H1 (cell line): ENCODE data around the gene SMO. TPM values are rescaled to one million over a fixed set of nuclear protein-coding genes. Genes with fewer than 3 reads are reported as not detected.

Source experiments
- CTCF ChIA-PET: fragments of 300-600 bp; sonication (Branson Sonifier 250); formaldehyde crosslinking; loops from one replicate; lab custom pipeline; 2021; ENCODE audit not compliant: partially characterized antibody; lab: Charles Lee
- POLR2A ChIA-PET: fragments of 300-600 bp; sonication (Branson Sonifier 250); formaldehyde crosslinking; loops from one replicate; lab custom pipeline; 2021; ENCODE audit warnings: inconsistent platforms; ENCODE audit not compliant: partially characterized antibody; lab: Charles Lee
- DNase-seq, 2 experiments: peaks; one replicate each; pipeline versions ENCODE4 v3.0.0 to v3.0.0-alpha.2; 2010 to 2022; ENCODE audit warnings: low spot score in 2 of 2, low read depth in 1 of 2, mixed read lengths in 1 of 2
- FAIRE-seq: peaks from 2 replicates; lab custom pipeline; 2011; peaks lifted over from hg19 to GRCh38; lab: Jason Lieb, UNC
- H2AFZ ChIP-seq: 2 replicates; pipeline ENCODE4 v1.8.1; 2012; ENCODE audit warnings: low read length, inconsistent platforms
- H2AK5ac ChIP-seq: 2 replicates; pipeline ENCODE4 v1.6.1; 2013; ENCODE audit warnings: low read depth, low read length
- H2BK120ac ChIP-seq: replicated peaks from 2 replicates; pipeline ENCODE3; 2013; ENCODE audit warnings: low read depth, low read length, inconsistent platforms
- H2BK12ac ChIP-seq: 2 replicates; pipeline ENCODE4 v1.6.1; 2013; ENCODE audit warnings: low read depth, low read length
- H2BK15ac ChIP-seq: 2 replicates; pipeline ENCODE4 v1.6.1; 2013; ENCODE audit warnings: low read length
- H2BK20ac ChIP-seq: 2 replicates; pipeline ENCODE4 v1.6.1; 2013; ENCODE audit warnings: low read length
- H2BK5ac ChIP-seq: 2 replicates; pipeline ENCODE4 v1.6.1; 2013; ENCODE audit warnings: low read depth, low read length
- H3K14ac ChIP-seq: 2 replicates; pipeline ENCODE4 v1.6.1; 2013; ENCODE audit warnings: inconsistent platforms; ENCODE audit not compliant: insufficient read length
- H3K18ac ChIP-seq: 2 replicates; pipeline ENCODE4 v1.6.1; 2013; ENCODE audit warnings: low read length; ENCODE audit errors: extremely low read depth
- H3K23ac ChIP-seq: 2 replicates; pipeline ENCODE4 v1.6.1; 2013; ENCODE audit warnings: inconsistent platforms; ENCODE audit not compliant: insufficient read length
- H3K23me2 ChIP-seq: 2 replicates; pipeline ENCODE4 v1.6.1; 2013; ENCODE audit warnings: low read depth, low read length
- H3K27ac ChIP-seq: 2 replicates; pipeline ENCODE4 v1.6.1; 2011; ENCODE audit warnings: low read depth, low read length, inconsistent platforms
- H3K27me3 ChIP-seq, 4 experiments: replicated peaks in 1 of 4; 1 replicate in 1 of 4; 2 replicates in 3 of 4; pipeline versions ENCODE4 v1.6.1 to v1.8.1; 2011 to 2013; ENCODE audit warnings: low read length in 3 of 4, mild to moderate bottlenecking in 3 of 4, inconsistent platforms in 2 of 4, mixed read lengths in 2 of 4, moderate library complexity in 1 of 4; ENCODE audit not compliant: control insufficient read depth in 3 of 4, insufficient read depth in 3 of 4; ENCODE audit errors: extremely low read depth in 1 of 4
- H3K36me3 ChIP-seq, 4 experiments: 2 replicates each; pipeline versions ENCODE4 v1.6.1 to v1.8.1; 2011 to 2013; ENCODE audit warnings: mild to moderate bottlenecking in 4 of 4, low read length in 3 of 4, moderate library complexity in 2 of 4, control low read depth in 1 of 4, inconsistent platforms in 1 of 4; ENCODE audit not compliant: insufficient read depth in 4 of 4, control insufficient read depth in 2 of 4
- H3K4ac ChIP-seq: replicated peaks from 2 replicates; pipeline ENCODE3; 2013; ENCODE audit warnings: low read length, low read depth, mixed read lengths, inconsistent platforms; ENCODE audit not compliant: insufficient read length
- H3K4me1 ChIP-seq, 4 experiments: replicated peaks in 1 of 4; 1 replicate in 1 of 4; 2 replicates in 3 of 4; pipeline versions ENCODE4 v1.6.1 to v1.8.1; 2011 to 2013; ENCODE audit warnings: low read length in 3 of 4, inconsistent platforms in 2 of 4, mixed read lengths in 1 of 4; ENCODE audit not compliant: insufficient read depth in 4 of 4, control insufficient read depth in 3 of 4
- H3K4me2 ChIP-seq, 2 experiments: 2 replicates each; pipeline versions ENCODE4 v1.6.1 to v1.8.1; 2011 to 2013; ENCODE audit warnings: low read depth in 2 of 2, low read length in 2 of 2, control low read depth in 1 of 2, inconsistent platforms in 1 of 2, mild to moderate bottlenecking in 1 of 2; ENCODE audit not compliant: insufficient read depth in 1 of 2
- H3K4me3 ChIP-seq, 4 experiments: fragments of 200-600, 300-600 bp in 1 of 4; sonication (generic), shearing (Covaris generic), sonication (Bioruptor Twin) in 1 of 4; 2 replicates each; pipeline versions ENCODE4 v1.5.1 to v1.8.1; 2011 to 2016; ENCODE audit warnings: low read length in 4 of 4, low read depth in 3 of 4, control low read depth in 2 of 4, inconsistent platforms in 2 of 4, mild to moderate bottlenecking in 2 of 4, mixed read lengths in 1 of 4, moderate library complexity in 1 of 4; ENCODE audit not compliant: insufficient read depth in 2 of 4; ENCODE audit errors: extremely low read depth in 1 of 4
- H3K56ac ChIP-seq: replicated peaks from 2 replicates; pipeline ENCODE3; 2013; ENCODE audit warnings: low read depth, mild to moderate bottlenecking, mixed read lengths, low read length, inconsistent platforms; ENCODE audit not compliant: insufficient read length
- H3K79me1 ChIP-seq: 2 replicates; pipeline ENCODE4 v1.6.1; 2013; ENCODE audit warnings: low read depth, low read length, control low read depth
- H3K79me2 ChIP-seq, 2 experiments: 2 replicates each; pipeline versions ENCODE4 v1.6.1 to v1.8.1; 2012 to 2013; ENCODE audit warnings: low read length in 2 of 2, mild to moderate bottlenecking in 2 of 2, inconsistent platforms in 1 of 2; ENCODE audit not compliant: insufficient read depth in 2 of 2, control insufficient read depth in 1 of 2
- H3K9ac ChIP-seq, 4 experiments: replicated peaks in 1 of 4; 1 replicate in 1 of 4; 2 replicates in 3 of 4; pipeline versions ENCODE4 v1.6.1 to v1.8.1; 2011 to 2013; ENCODE audit warnings: low read depth in 3 of 4, low read length in 3 of 4, control low read depth in 2 of 4, mild to moderate bottlenecking in 2 of 4, moderate library complexity in 2 of 4, inconsistent platforms in 1 of 4; ENCODE audit errors: extremely low read depth in 1 of 4
- H3K9me3 ChIP-seq, 2 experiments: 2 replicates each; pipeline versions ENCODE4 v1.6.1 to v1.8.1; 2012 to 2013; ENCODE audit warnings: mild to moderate bottlenecking in 2 of 2, moderate library complexity in 2 of 2, control low read depth in 1 of 2, inconsistent platforms in 1 of 2, low read depth in 1 of 2, low read length in 1 of 2, mixed read lengths in 1 of 2; ENCODE audit not compliant: insufficient read depth in 2 of 2
- H4K20me1 ChIP-seq, 2 experiments: replicated peaks in 1 of 2; 2 replicates each; pipeline versions ENCODE3 to v1.8.1; 2011 to 2013; ENCODE audit warnings: inconsistent platforms in 2 of 2, low read length in 2 of 2, mild to moderate bottlenecking in 1 of 2; ENCODE audit not compliant: insufficient read depth in 2 of 2, control insufficient read depth in 1 of 2
- H4K5ac ChIP-seq: 2 replicates; pipeline ENCODE4 v1.6.1; 2013; ENCODE audit warnings: low read length, low read depth, mixed read lengths, inconsistent platforms; ENCODE audit not compliant: insufficient read length
- H4K8ac ChIP-seq: 2 replicates; pipeline ENCODE4 v1.8.0; 2013; ENCODE audit warnings: mild to moderate bottlenecking, moderate library complexity, low read length, inconsistent platforms; ENCODE audit not compliant: insufficient read depth; ENCODE audit errors: extremely low read depth
- H4K91ac ChIP-seq: replicated peaks from 2 replicates; pipeline ENCODE3; 2013; ENCODE audit warnings: low read length, mixed read lengths, inconsistent platforms; ENCODE audit not compliant: insufficient read length
- GTF2F1 ChIP-seq: IDR thresholded peaks from 2 replicates; pipeline ENCODE4 v1.6.1; 2012; ENCODE audit warnings: low read depth, low read length, improper control_type of control experiment, borderline replicate concordance
- NANOG ChIP-seq: IDR thresholded peaks from 2 replicates; pipeline ENCODE4 v1.6.1; 2011; ENCODE audit warnings: low read length, low read depth, mild to moderate bottlenecking, inconsistent platforms; ENCODE audit not compliant: insufficient read depth, poor library complexity, severe bottlenecking
- RAD21 ChIP-seq, 2 experiments: IDR thresholded peaks in 1 of 2; conservative IDR thresholded peaks in 1 of 2; 2 replicates each; pipeline ENCODE4 v1.6.1; 2011; ENCODE audit warnings: low read depth in 2 of 2, low read length in 2 of 2, improper control_type of control experiment in 1 of 2, inconsistent platforms in 1 of 2, mild to moderate bottlenecking in 1 of 2, moderate library complexity in 1 of 2
- TBP ChIP-seq: IDR thresholded peaks from 2 replicates; pipeline ENCODE4 v1.6.1; 2011; ENCODE audit warnings: low read depth, low read length, improper control_type of control experiment
- WGBS, 2 experiments: shearing (Covaris generic) in 1 of 2; methylation state at CpG; one replicate each; pipeline versions ENCODE4 v1.1.6 to v1.1.7; 2013 to 2015; ENCODE audit warnings: low lambda C conversion rate in 2 of 2, mixed read lengths in 2 of 2, inconsistent platforms in 1 of 2, low coverage in 1 of 2, missing lambda C conversion rate in 1 of 2; ENCODE audit not compliant: insufficient replicate concordance in 2 of 2, insufficient coverage in 1 of 2, insufficient read length in 1 of 2; ENCODE audit errors: extremely low coverage in 1 of 2, missing lambda C conversion rate in 1 of 2; 5-methylcytosine and 5-hydroxymethylcytosine counted together
- polyA plus RNA-seq, 7 experiments: library from polyadenylated mRNA; depleted of rRNA in 3 of 7; stranded (reverse) in 5 of 7; unstranded in 2 of 7; fragments of >200 nt in 5 of 7; fragments of 200-250 nt in 2 of 7; gene quantifications; 1 replicate in 5 of 7; 2 replicates in 1 of 7; 4 replicates in 1 of 7; pipeline versions ENCODE4 v1.2.1 to v1.2.3, GENCODE V29; 2011 to 2013; ENCODE audit warnings: missing spikeins in 2 of 7, mixed read lengths in 2 of 7
- total RNA-seq: library from RNA; stranded (reverse); fragmentation: NEBNext Ultra II Directional; extraction: Animal tissue kit (Norgen Biotek cat#: 25700); gene quantifications from 2 replicates; pipeline ENCODE4 v1.2.1, GENCODE V29; 2021

Gene SMO
- total and polyA plus RNA-seq, 2 of the 8 experiments (the other 6 are each of a cell fraction or from before 2014, with no cell fraction given), result 64.5 to 67.6 TPM

GRCh38 chr7:129255800-129256199 is 67.4 kb downstream of the SMO start:
- H3K4me2 ChIP-seq, result no peak overlapping the region
- no peak overlapping the region for H3K14ac ChIP-seq
- H3K27me3 ChIP-seq, result no peaks in the 10 kb centered on the region
- H3K79me1 ChIP-seq, result no peaks in the 10 kb centered on the region
- CTCF ChIA-PET, result interaction anchor here (1.0 to 1.1 kb wide), 2 partner anchors 15 to 37 kb away, joined by 3 to 4 read pairs; no protein-coding TSS in a partner anchor
- no peak overlapping the region for H2AK5ac ChIP-seq
- POLR2A ChIA-PET, result interaction anchor here (2.0 kb wide), 1 partner anchor 17 kb away, joined by 4 read pairs; no protein-coding TSS in a partner anchor
- no peak overlapping the region for H3K4me3 ChIP-seq
- H2BK120ac ChIP-seq, result no peak overlapping the region
- no peak overlapping the region for H2AFZ ChIP-seq
- FAIRE-seq (no peak), DNase-seq (no peak)
- H2BK20ac ChIP-seq, result no peak overlapping the region
- H3K23ac ChIP-seq, result no peak overlapping the region
- no peak overlapping the region for H3K4ac ChIP-seq
- no peak overlapping the region for H4K8ac ChIP-seq
- no peak overlapping the region for H4K91ac ChIP-seq
- WGBS, 2 experiments, result 89% methylated on average over 4 of the region's 4 CpGs; no CpG with 5 or more reads in 1 of the 2 experiments
- no peaks in the 10 kb centered on the region for H4K20me1 ChIP-seq
- no peaks in the 10 kb centered on the region for H3K9me3 ChIP-seq
- H3K27ac ChIP-seq, result no peak overlapping the region
- H3K79me2 ChIP-seq, result peaks cover 0 to 41% of the 10 kb centered on the region in 2 experiments; a peak in 2 of 4 replicates
- no peaks in the 10 kb centered on the region for H3K23me2 ChIP-seq
- no peak overlapping the region for H4K5ac ChIP-seq
- no peak overlapping the region for H3K56ac ChIP-seq
- H3K9ac ChIP-seq, result no peak overlapping the region
- no peak overlapping the region for H2BK12ac ChIP-seq
- H2BK5ac ChIP-seq, result no peak overlapping the region
- H3K18ac ChIP-seq, result no peak overlapping the region
- no peaks in the 10 kb centered on the region for H3K36me3 ChIP-seq
- no peak overlapping the region for H2BK15ac ChIP-seq
- TF ChIP-seq GTF2F1, result no peak
- no peak for TF ChIP-seq RAD21 (IDR thresholded peaks at IDR 0.05 in 1 of 2, conservative IDR thresholded peaks at IDR 0.05 in 1 of 2; ENCODE audit: low read depth in 2 of 2, low read length in 2 of 2)
- TF ChIP-seq TBP, result no peak
- no peak for TF ChIP-seq NANOG
- peaks cover 0 to 18% (median 9%) of the 10 kb centered on the region in 4 experiments; a peak in 5 of 7 replicates for H3K4me1 ChIP-seq
